GM19023 (cell line): Measurements from ENCODE around the gene C5orf58.

Experiments used
- ATAC-seq: cut with Tn5 transposase; IDR thresholded peaks from one replicate; pipeline ENCODE4 v1.9.1; 2021; ENCODE audit warnings: mild to moderate bottlenecking, moderate library complexity; ENCODE audit not compliant: unreplicated experiment

Gene C5orf58

DNA sequence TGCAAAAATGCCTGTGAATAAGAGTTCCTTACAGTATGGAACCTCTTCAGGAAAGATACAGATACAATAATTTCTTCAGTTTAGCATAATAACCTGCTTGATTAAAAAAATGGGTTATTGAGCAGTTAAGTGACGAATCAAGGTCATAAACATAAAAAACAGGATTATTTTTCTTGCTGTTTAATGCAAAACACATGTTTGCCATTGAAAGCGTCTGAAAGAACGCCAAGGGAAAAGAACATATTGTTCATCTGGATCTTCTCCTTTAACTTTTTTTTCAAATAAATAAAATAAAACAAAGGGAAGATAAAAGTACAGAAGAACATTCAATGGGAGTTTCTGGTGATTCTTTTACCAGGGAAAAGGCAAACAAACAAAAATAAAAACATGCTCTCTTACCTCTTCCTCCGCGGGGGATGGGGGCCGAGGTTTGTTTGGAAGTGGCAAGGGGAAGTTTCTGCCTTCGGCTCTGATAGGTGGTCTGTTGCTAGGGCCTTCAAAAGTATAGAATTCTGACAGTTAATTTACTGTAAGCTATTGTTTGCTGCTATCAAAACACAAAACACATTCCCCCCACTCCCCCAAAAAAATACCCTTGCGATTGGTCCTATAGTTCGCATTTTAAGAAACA, 20.1 kb downstream of the C5orf58 start:
- no peak for ATAC-seq

DNA sequence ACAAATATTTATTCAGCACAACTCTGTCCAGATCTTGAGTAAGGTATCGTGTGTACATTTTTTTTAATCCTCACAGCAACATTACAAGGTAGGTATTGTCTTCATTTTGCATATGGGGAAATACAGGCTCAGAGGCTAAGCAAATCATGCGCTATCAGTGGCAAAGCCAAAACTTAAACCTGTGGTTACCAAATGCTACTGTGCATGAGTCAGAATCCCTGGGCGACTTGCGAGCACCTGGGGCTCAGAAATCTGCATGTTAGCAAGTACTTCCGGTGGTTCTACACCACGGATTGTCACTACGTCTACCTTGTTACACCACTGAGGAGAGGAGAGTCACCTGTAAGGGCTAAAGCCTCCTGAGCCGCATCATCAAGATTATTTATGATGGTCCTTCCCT, 21.3 kb downstream of the C5orf58 start:
- peak; percentile 98 for ATAC-seq

DNA sequence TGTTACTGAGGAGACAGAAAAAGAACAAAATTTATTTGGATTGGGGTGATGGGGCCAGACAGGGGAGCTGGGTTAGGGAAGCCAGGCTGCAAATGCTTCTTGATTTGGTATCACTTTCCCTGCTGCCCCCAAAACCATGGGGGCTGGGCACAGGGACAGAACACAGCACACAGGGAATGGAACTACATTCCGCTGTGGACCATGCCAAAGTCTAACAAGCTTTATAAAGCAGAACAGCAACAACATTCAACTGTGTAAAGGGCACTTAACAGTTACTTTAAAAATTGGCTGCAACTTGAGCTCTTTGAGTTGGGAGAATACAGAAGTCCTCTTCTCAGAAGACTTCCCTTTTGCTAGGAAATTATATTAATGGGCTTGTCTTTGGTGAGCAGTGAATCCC, 23.8 kb downstream of the C5orf58 start:
- ATAC-seq: no peak

DNA sequence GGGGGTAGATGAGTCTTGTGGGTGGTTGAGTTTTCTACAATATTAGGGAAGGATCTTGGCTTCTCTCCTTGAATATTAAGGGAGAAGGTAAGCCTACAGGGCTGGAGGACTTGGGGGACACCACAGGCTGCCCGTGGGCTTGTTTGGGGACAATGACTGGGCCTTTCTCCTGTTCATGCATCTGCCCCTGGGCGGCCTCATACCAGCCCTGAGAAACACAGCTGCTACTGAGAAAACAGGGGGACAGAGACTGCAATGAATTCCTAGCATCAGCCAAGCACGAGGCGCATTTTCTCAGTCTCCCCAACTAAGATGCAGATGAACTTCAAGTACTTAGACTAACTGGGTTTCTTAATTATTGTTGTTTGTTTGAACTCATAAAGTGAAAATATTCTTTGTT, 24.6 kb downstream of the C5orf58 start:
- no peak for ATAC-seq

DNA sequence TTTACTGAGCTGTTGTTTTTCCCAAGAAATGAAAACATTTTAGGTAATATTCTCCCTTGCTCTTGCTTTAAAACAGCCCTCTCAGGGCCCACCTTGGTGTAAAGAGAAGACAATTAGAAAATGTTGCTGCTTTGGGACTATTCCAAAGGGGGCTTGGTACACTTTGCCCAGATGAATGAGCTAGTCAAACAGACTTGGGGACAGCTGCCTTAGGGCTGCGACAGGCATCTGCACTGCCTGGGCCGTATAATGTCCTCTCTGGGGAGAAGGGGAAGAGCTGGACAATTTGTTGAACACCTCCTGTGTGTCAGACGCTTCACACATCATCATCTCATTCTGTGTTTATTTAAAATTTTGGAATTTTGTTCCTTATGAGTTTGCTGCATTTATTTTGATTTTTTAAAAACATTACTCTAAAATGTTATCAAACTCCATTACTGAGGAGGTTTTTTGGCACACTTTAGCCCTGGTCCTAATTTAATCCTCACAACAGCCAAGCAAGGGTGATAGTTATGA, 28.8 kb downstream of the C5orf58 start:
- ATAC-seq: no peak

DNA sequence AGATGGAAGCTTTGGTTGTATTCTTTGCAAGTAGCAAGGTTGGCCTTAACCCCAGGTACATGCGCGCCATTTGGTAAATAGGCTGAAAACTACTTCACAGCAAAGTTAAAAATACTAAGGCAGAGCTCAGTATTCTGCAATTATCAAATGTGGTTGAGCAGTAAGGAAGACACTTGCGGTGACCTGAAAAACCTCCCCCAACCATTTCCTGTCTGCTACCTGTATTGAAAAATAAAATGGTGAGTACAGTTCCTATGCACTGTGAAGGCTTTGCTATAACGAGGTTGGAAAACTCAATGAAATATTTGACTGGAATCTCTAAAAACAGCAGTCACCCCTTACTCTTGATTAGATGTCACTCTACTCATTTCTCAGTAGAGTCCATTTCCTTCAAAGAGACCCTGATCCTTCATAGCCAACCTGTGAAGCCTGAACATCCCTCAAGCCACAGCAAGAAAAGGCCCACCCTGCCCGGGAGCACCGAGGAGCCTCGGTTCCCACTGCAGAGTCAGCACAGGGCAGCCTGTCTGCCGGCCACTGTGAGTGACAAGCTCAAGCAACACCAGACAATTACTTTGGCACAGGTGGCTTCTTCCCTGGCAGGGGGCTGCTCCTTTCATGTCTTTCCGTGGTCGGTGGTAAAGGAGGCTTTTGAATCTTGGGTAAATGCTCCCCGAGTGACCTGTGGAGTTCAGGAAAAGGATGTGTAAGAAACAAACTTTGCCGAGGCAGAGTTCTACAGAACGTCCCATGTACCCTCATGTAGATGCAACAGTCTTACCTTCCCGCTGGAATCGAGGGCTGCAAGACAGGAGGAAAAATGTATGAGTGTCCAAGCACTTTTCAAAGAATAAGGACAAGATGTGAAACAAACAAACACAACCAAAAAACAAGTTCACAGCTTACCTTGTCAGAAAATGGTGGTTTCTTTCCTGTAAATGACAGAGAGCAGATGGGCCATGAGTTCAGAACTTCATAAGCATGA, 29.6 kb downstream of the C5orf58 start:
- no peak for ATAC-seq

DNA sequence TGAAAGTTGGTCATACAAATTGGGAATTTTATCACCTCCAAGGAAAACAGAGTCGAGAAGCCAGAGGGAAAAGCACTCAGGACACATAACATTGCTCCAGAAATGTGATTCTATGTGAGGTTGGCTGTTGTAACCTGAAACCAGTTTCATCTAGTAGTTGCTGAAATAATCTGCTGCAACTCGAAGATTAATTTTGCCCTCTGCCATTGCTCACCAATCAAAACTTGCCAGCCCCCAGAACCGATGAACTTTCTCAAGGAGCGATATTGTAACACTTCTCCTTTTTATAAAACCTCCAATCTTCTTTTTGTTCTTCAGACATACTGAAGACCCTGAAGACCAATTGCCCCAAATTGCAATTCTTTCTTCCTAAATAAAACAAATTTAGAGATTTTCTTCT, 31.1 kb downstream of the C5orf58 start:
- ATAC-seq: no peak

DNA sequence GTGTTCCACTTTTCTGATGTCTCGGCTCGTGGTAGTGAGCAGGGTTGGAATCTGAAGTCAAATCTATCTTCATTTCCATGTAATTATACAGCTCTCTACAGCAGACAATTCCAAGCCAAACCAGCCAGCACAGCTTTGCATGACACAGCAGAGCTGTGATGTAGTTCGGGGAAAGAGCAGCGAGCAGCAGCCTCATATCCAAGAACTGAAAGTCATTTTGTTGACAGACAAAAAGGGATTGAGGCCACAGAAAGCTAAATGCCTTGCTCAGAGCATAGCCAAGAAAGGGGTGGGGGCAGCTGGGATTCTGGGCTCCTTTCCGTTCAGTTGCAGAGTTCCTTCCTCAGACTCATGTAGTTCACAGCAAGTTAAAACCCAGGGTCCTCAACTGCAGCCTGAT, 32.7 kb downstream of the C5orf58 start:
- ATAC-seq: no peak

DNA sequence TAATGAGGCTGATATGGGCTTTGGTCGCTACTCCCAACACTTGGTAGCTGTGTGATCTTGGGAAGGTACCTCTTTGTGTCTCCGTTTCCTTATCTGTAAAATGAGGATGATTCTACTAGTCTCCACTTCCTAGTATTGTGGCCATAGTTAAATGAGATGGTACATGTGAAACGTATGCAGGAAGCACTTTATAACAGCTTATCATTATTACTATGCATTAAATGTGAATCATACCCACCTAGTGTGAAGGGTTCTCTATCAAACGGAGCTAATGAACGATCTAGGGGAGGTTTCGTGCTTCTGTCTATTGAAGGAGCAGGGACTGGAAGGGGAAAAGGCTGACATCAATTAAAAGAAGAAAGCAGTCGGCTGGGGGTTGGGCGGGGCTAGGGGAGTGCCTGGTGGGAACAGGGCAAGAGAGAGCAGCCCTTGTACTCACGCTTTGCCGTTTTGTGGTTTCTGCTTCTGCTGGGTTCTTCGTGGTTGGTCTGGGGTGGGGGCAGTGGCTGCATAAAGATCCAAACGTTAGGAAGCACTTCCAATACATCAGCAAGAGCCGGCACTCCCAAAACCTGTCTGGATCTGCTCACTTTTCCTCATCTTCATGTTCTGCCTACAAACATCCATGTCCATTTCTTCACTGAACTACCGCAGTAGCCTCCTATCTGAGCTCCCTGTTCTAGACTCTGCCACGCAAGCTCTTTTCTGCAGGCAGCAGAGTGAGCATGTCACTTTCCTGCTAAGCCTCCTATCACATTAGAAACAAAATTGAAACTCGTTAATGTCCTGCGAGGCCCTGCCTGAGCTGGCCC, 34.0 kb downstream of the C5orf58 start:
- ATAC-seq: no peak

DNA sequence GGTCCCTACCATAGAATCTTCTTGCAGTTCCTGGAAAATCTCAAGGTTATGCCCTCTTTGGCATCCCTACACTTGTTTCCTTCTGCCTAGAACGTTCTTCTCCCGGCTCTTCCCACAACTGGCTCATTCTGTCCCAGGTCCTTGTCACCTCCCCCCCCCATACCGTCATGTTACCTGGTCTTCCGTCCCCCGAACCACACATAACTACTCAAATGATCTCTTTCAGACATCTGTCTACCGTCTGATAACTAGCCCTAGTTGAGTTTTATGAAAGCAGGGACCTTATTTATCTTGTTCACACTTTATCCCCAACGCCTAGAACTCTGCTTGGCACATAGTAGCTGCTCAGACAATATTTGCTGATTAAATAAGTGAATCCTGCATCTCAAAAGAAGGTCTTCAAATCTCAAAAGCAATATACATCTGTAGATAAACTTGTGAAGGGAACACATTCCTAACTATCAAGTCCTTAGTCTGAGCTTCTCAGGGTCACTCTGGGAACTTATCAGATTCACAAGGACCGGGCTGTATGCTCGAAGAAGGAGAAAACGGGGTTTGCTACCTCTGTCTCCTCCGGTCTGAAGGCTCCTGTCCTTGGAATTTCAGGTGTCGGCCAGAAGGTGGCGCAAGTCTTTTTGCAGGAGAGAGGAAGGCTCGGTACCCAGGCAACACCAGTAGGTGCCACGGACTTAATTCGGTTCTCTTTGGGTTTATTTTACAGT, 34.8 kb downstream of the C5orf58 start:
- peak; percentile 89 for ATAC-seq

DNA sequence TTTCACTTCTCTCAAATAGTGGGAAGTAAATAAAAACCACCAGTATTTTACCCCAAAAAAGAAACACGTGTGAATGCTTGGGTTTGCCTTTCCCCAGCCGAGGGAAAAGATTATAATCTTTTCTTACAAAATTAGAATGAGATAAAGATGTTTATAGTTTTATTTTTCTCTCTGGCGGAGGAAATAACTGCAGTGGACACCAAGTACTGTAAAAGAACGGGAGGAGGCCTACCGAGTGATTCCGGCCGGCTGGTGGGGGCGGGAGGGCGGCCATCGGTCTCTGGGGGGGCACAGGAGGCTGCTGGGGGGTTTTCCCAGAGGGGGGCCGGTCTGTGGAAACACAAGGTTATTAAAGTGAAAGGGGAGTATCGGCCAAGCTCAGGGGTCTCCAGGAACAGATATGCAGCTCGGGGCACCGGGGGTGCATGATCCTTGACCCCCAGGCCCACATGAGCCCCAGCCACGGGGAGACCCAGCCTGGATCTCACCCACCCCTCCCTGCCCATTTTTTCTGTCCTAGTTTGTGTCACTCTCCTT, 35.4 kb downstream of the C5orf58 start:
- ATAC-seq: no peak

DNA sequence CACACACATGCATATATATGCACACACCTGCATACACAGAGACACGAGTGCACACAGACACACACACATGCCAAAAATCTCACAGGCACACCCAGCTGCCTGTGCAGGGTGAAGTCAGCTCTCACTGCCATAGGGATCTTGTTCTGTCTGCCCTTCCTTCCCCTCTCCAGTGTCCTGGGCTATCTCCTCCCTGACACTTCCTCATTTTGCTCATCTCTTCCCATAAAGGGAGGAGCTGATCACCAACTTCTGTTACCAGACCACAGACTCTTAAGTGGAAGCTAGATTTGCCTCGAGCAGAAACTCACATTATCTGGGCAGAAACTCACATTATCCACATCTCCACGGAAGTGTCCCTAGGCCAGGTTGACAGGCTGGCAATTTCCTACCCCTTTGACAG, 36.1 kb downstream of the C5orf58 start:
- ATAC-seq: no peak

DNA sequence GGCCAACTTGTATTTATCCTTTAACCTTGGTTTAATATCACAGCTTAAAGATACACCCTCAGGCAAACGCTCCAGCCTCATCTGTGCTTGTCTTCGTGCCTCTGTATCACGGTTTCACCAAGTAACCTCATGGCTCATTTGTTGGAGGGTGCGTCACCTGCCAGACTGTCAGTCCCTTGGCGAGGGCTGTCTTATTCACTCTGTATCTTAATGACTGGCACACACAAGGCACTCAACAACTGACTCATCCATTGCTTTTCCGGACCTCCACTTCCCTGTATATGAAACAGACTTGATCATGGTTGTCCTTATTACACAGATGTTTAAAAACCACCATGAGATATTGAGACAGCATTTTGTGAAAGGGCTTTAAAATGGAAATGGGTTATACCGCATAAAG, 36.8 kb downstream of the C5orf58 start:
- no peak for ATAC-seq

DNA sequence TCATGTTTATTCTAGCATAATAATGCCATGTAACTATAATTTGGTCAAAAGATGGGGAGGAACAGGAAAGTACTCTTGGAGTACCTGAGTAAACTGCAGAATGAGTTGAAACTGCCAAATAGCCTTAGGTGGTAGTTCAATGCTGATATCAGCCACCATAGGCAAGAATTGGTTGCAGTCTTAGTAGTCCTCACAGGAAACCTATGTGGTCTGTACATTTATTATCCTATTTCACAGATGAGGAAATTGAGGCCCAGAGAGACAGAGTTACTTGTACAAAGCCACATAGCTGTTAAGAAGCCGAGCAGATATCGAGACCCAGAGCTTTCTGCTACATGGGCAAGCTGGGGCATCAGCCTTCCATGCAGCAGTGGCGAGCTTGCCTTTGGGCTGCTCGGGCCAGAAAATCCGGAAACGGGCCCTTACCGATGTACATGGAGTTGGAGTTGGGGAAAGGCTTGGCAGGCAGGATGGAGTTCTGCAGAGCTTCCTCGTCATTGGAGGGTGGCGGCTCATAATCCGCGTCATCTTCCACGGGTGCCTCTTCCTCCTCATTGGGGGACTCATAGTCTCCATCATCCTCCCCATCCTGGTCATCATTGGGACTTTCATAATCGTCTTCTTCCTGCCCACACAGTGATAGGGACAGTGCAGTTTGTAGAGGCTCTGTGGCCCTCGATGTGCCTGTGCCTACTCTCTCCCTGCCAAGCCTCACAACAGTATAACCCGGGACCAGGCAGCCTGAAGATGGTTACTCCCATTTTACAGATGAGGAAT, 37.7 kb downstream of the C5orf58 start:
- ATAC-seq: no peak

DNA sequence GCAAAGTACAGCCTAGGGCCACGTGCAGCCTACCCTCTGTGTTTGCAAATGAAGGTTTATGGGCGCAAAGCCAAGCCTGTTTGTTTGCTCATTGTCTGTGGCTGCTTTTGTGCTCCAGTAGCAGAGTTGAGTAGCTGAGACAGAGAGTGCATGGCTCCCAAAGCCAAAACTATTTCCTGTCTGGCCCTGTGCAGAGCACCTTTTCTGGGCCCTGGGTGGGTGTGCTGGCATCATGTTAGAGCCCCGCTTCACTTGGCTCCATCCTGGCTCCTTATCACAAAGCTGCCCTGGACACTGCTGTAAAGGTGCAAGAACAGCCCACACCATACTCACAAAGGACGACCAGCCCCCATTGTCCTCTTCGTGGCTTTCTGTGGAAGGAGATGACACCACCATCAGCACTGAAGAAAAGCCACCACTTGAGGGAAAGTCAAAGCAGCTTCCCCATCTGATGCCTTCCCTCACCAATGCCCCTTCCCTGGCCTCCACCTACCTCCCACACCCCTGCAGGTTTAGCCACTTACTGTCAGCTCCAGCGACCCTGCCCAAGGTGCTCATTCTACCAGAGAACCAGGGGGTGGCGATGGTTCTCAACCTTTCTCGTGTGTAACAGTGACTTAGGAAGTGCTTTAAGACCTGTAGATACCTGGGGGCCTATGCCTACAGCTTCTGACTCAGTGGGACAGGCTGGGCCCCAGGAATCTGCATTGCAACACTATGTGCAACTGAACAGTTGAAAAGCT, 41.4 kb downstream of the C5orf58 start:
- ATAC-seq: no peak

DNA sequence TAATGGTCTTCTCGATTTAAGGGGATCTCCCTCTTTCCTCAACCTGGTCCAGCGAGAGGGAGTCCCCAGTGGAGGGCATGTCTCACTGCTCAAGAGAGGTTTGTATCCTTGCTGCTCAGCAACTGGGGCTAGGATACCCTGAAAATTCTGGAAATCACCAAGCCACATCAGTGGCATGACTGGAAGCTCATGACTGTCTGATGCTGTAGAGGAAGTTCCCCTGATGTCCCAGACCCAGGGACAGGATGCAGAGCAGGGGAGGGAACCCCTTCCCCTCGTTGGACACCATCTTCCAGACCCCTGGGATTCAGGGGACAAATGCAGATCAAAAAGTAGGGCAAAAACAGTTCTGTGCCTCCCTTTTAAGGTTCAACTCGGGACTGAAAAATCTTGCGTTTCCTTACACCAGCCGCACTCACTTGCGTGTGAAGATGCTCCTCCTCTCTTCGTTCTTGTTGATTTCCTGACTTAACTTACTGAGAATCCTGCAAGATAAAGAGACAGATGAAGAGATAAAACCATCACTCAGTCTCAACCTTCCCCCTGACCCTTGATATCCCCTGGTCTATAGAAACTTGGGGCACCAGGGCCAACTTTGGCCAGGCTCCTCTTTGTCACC, 42.7 kb downstream of the C5orf58 start:
- no peak for ATAC-seq

DNA sequence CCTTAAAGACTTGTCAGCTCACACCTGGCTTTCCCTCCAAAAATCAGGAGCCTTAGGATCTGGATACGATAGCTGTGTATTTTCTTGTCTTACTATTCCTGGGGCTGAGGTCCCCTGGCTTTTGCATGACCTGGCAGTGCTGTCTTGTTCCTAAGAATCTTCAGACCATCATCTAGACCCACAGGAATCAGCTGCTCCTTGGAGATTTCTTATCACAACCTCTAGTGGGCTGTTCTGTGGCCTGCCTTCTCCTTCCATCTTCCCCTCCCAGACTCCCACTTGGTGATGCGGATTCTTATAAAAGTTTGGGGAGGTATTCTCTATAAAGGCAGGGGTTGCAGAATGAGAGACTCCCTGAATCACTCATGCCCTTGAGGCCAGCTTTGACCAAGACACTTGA, 43.4 kb downstream of the C5orf58 start:
- ATAC-seq: no peak

DNA sequence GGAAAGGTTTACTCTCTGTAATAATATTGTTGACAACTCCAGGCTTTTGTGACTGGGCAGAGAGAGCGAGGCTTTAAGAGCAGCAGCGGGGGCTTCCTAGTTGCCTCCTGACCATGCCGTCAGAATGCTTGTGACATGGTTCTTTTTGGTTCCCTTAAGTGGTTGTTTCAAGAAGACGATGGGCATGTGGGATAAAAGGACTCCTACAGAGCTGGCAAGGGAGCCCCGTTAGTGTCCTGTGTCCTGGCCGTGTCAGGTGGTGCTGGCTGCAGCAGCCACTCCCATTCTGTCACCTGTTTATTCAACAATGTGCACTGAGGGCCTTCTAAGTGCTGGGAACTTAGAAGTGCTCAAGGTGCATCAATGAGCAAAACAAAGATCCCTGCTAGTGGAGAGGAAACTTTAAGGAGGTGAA, 45.1 kb downstream of the C5orf58 start:
- no peak for ATAC-seq
